Psoas muscle (tissue), 8 donors: Measurements from ENCODE around the gene PDGFC. TPM values are rescaled to one million over a fixed set of nuclear protein-coding genes. Genes with fewer than 3 reads are reported as not detected.
"Not testable (repeated sequence)": the region's sequence is repeated elsewhere in the genome, so short reads cannot be mapped to it uniquely, and the experiment has no call there.

Experiments
- ATAC-seq, 4 donors: fragments of 200-7000 bp; cut with Tn5 transposase; one replicate each; pipeline ENCODE4 v1.9.1; 2020; ENCODE audit warnings: moderate library complexity in 3 of 4, mild to moderate bottlenecking in 2 of 4
- DNase-seq, 2 donors: peaks; one replicate each; pipeline ENCODE4 v3.0.0-alpha.2; 2020
- H3K27ac ChIP-seq: fragments of 200-600 bp; one replicate; pipeline ENCODE4 v1.8.0; 2022
- H3K27me3 ChIP-seq, 3 donors: fragments of 200-600 bp in 1 of 3; one replicate each; pipeline versions ENCODE4 v1.6.1 to v1.8.0; 2013 to 2022; ENCODE audit warnings: low read length in 2 of 3, mild to moderate bottlenecking in 2 of 3, moderate library complexity in 1 of 3; ENCODE audit not compliant: insufficient read depth in 3 of 3
- H3K36me3 ChIP-seq, 2 donors: fragments of 200-600 bp in 1 of 2; one replicate each; pipeline versions ENCODE4 v1.6.1 to v1.8.0; 2013 to 2022; ENCODE audit warnings: low read depth in 1 of 2, mild to moderate bottlenecking in 1 of 2, moderate library complexity in 1 of 2; ENCODE audit not compliant: insufficient read depth in 1 of 2
- H3K4me1 ChIP-seq: fragments of 200-600 bp; one replicate; pipeline ENCODE4 v1.8.0; 2022
- H3K4me3 ChIP-seq: fragments of 200-600 bp; one replicate; pipeline ENCODE4 v1.8.0; 2022; ENCODE audit warnings: mild to moderate bottlenecking
- H3K9me3 ChIP-seq: fragments of 200-600 bp; one replicate; pipeline ENCODE4 v1.8.0; 2022
- WGBS, 3 donors: extraction: QIAGEN DNeasy Blood & Tissue Kit; methylation state at CpG; one replicate each; pipeline versions ENCODE4 v1.1.6 to v1.1.7; 2013; 5-methylcytosine and 5-hydroxymethylcytosine counted together
- intact Hi-C, 2 donors: fragments of 100-400 bp; cut with DNase I; formaldehyde crosslinking; loops; one replicate each; pipeline versions ENCODE4 v1.11.0 to v1.14.2; 2022
- polyA plus RNA-seq, 3 donors: library from polyadenylated mRNA; stranded (reverse); fragments of 200-250 nt; gene quantifications; one replicate each; pipeline ENCODE4 v1.2.3, GENCODE V29; 2013
- total RNA-seq, 4 donors: library from RNA; stranded (reverse); fragmentation: NEBNext Ultra II Directional in 2 of 4; extraction: Animal tissue kit (Norgen Biotek cat#: 25700) in 2 of 4; gene quantifications; one replicate each; pipeline versions ENCODE4 v1.2.1 to v1.2.4, GENCODE V29; 2021 to 2023
- TF ChIP-seq, protein P1 (sequence below): fragments of 200-600 bp; IDR thresholded peaks from one replicate; pipeline ENCODE4 v1.8.0; 2022; ENCODE audit warnings: antibody characterized with exemption
- donor health status: healthy with polysubstance abuse.
- donor health status: DM: no; HTN: no; CAD: no; lungs with moderate emphysema.
- donor health status: Bipolar disorder and iron deficiency.
- donor health status: healthy.
- donor health status: DM: yes; HTN: yes; CAD: no.
- donor health status: DM: no; HTN: no; CAD: no.
- donor health status: DM: no; HTN: no; CAD: no.
- donor health status: DM: yes; HTN: yes; CAD: no.

The PDGFC gene
- total and polyA plus RNA-seq, 7 donors: 2.2 to 19.8 (median 6.3) TPM

DNA sequence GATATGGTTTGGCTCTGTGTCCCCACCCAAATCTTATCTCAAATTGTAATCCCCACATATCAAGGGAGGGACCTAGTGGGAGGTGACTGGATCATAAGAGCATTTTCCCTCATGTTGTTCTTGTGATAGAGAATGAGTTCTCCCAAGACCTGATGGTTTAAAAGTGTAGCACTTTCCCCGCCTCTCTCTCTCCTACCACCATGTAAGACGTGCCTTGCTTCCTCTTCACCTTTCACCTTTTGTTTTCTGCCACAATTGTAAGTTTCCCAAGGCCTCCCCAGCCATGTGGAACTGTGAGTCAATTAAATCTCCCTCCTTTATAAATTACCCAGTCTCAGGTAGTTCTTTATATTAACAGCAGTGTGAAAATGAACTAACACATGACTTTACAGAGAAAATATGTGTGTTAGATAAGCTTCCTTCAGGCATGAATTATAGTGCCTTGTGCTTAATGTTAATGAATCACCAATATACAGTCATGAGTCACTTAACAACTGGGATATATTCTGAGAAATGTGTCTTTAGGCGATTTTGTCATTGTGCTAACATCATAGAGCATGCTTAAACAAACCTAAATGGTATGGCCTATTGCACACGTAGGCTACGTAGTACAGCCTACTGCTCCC, 37.9 kb downstream of the PDGFC start:
- Histone ChIP-seq H3K9me3 (no peaks in the 10 kb centered on the region), H3K27ac (no peak overlapping the region), H3K36me3 (no peaks in the 10 kb centered on the region), H3K4me1 (peaks cover 9% of the 10 kb centered on the region), H3K27me3 (no peaks in the 10 kb centered on the region), H3K4me3 (no peak overlapping the region)
- ATAC-seq (no peak), DNase-seq (no peak)
- intact Hi-C loops: no loop called here
- TF ChIP-seq, protein P1, sequence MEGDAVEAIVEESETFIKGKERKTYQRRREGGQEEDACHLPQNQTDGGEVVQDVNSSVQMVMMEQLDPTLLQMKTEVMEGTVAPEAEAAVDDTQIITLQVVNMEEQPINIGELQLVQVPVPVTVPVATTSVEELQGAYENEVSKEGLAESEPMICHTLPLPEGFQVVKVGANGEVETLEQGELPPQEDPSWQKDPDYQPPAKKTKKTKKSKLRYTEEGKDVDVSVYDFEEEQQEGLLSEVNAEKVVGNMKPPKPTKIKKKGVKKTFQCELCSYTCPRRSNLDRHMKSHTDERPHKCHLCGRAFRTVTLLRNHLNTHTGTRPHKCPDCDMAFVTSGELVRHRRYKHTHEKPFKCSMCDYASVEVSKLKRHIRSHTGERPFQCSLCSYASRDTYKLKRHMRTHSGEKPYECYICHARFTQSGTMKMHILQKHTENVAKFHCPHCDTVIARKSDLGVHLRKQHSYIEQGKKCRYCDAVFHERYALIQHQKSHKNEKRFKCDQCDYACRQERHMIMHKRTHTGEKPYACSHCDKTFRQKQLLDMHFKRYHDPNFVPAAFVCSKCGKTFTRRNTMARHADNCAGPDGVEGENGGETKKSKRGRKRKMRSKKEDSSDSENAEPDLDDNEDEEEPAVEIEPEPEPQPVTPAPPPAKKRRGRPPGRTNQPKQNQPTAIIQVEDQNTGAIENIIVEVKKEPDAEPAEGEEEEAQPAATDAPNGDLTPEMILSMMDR: no peak
- 91 to 92% (median 92%) methylated on average over 5 of the region's 5 CpGs for WGBS, 3 donors

DNA sequence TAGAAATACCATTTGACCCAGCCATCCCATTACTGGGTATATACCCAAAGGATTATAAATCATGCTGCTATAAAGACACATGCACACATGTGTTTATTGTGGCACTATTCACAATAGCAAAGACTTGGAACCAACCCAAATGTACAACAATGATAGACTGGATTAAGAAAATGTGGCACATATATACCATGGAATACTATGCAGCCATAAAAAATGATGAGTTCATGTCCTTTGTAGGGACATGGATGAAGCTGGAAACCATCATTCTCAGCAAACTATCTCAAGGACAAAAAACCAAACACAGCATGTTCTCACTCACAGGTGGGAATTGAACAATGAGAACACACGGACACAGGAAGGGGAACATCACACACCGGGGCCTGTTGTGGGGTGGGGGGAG, 39.2 kb downstream of the PDGFC start:
- H3K27ac ChIP-seq, DNase-seq, H3K27me3 ChIP-seq, H3K36me3 ChIP-seq, H3K9me3 ChIP-seq, H3K4me1 ChIP-seq, intact Hi-C loops, ATAC-seq, H3K4me3 ChIP-seq: not testable (repeated sequence)
- WGBS, 3 donors: 79 to 88% methylated on average over 2 of the region's 2 CpGs; no CpG with 5 or more reads in 1 of the 3 donors

DNA sequence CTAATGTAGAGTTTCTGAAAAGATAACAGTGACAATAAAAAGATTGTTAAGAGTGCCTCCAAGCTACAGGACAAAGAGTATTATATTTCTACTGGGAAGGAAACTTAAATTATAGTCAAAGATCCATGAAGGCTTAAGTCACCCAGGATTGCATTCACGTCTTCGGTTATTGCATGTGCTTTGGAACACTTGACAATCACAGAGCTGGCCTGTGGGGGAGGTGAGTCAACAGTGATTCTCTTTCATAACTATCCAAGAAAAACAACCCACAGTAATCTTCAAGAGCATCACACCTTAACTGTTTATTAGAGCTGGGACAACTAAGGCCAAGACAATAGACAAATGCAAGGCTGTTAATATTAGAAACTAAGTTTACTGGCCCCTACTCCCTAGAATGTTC, 40.3 kb downstream of the PDGFC start:
- intact Hi-C loops: no loop called here
- Histone ChIP-seq H3K36me3 (no peaks in the 10 kb centered on the region), H3K4me3 (no peak overlapping the region), H3K27ac (no peak overlapping the region), H3K27me3 (no peaks in the 10 kb centered on the region), H3K4me1 (peaks cover 9% of the 10 kb centered on the region), H3K9me3 (no peaks in the 10 kb centered on the region)
- TF ChIP-seq, protein P1: no peak
- ATAC-seq (peak; percentile 81 to 99 (median 90)), DNase-seq (peak in 1 of 2 donors; percentile 23)
- 13 to 18% (median 17%) methylated on average over 2 of the region's 2 CpGs for WGBS, 3 donors

DNA sequence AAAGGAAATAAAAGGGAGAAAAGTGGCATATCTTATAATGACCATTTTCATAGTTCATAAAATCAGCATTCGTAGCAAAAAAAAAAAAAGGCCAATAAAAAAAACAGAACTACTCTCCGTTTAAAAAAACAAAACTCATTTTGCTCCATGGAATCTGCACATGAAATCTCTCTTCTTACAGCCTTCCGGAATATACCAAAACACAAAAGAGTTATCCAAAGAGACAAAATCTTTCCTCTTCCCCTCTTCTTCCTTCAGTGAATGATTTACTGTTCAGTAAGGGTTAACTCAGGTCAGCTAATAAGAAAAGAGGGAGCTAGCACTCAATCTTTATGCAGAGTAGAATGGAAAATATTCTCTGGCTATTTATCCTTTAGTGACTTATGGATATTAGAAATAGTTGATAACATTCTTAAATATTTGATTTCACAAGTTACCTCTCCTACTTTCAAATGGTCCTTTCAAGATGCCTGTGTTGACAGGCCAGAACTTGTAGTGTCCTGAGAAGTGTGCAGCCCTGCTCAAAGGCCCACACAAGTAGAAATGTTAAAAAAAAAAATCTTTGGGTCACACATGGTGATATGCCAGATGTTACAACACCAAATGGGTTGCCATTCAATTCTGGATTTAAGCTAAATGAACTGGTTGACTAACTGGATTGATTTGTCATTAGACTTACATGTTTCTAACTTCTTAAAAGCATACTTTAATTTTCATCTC, 42.1 kb downstream of the PDGFC start:
- intact Hi-C loops: no loop called here
- H3K4me1 ChIP-seq: peaks cover 9% of the 10 kb centered on the region
- WGBS, 3 donors: 70 to 83% (median 73%) methylated on average over 3 of the region's 3 CpGs
- no peaks in the 10 kb centered on the region for H3K27me3 ChIP-seq
- ATAC-seq (no peak), DNase-seq (no peak)
- no peak overlapping the region for H3K4me3 ChIP-seq
- H3K36me3 ChIP-seq: no peaks in the 10 kb centered on the region
- TF ChIP-seq, protein P1: no peak
- no peaks in the 10 kb centered on the region for H3K9me3 ChIP-seq
- no peak overlapping the region for H3K27ac ChIP-seq

DNA sequence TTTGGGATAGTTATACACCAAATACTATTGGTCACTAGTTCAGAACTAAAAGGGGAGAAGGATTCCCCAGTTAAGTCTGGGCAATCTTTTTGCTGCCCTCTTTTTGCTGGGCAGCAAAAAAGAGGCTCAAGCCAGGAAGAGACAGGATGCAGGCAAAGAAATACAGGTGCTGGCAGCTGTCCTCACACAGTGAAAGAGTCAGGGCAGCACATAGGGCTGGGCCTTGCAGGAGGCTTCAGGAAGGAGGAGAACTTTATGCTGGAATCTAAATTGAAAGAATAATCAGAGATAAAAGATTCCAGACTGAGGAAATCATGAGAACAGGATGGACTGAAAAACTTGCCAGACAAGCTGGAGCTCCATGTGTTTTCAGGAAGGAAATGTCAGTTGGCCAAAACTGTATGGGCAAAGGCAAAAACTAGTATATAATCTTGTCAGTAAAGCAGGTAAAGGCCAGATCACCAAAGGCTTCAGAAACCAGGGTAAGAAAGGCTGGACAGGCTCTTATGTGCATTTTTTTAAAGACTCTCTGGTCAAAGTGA, 46.8 kb downstream of the PDGFC start:
- Histone ChIP-seq H3K9me3 (no peaks in the 10 kb centered on the region), H3K4me3 (no peak overlapping the region), H3K36me3 (no peaks in the 10 kb centered on the region), H3K27ac (no peak overlapping the region), H3K4me1 (no peaks in the 10 kb centered on the region), H3K27me3 (no peaks in the 10 kb centered on the region)
- no peak for DNase-seq
- intact Hi-C loops: no loop called here
- TF ChIP-seq, protein P1: no peak
- no peak for ATAC-seq
